ENCODE data around the gene INHA.

INHA gene

GRCh38 chr2:219571311-219572236 is 536 bp upstream of the INHA start, which contains the start of gene OBSL1:
Gene OBSL1, minus strand, starts transcription at chr2:219571539. Its CDS starts 307 bp downstream, at chr2:219571232.
- Histone ChIP-seq H3K9ac (ENCODE audit: low read depth, low read length) (peak within 1 kb of the TSS; percentile 91), H3K27me3 (ENCODE audit: control insufficient read depth, insufficient read depth, low read length) (peaks cover 20% of the 10 kb centered on the region), H3K4me3 (ENCODE audit: low read length) (peak within 1 kb of the TSS; percentile 91)

GRCh38 chr2:219573166-219573565 is 1.1 kb downstream of the INHA start:
- H3K4me2 ChIP-seq (ENCODE audit: low read length), result no peak overlapping the region
- no peak overlapping the region for H3K9ac ChIP-seq (ENCODE audit: low read depth, low read length)
- peaks cover 34% of the 10 kb centered on the region for H3K27me3 ChIP-seq (ENCODE audit: control insufficient read depth, insufficient read depth, low read length)

More at GRCh38 chr2:219571311-219572236, 536 bp upstream of the INHA start, which contains the start of gene OBSL1:
- Histone ChIP-seq H3K9me3 (replicated peaks; ENCODE audit: low read length) (no peaks in the 10 kb centered on the region), H3K36me3 (ENCODE audit: insufficient read depth, low read length) (peaks cover 20% of the 10 kb centered on the region), H3K4me2 (ENCODE audit: low read length) (peak within 1 kb of the TSS; percentile 95), H3K4me1 (ENCODE audit: control insufficient read depth, insufficient read depth, low read length) (peaks cover 15% of the 10 kb centered on the region)

GRCh38 chr2:219574484-219575311 is 2.6 kb downstream of the INHA start:
- no peaks in the 10 kb centered on the region for H3K9me3 ChIP-seq (replicated peaks; ENCODE audit: low read length)
- H3K36me3 ChIP-seq (ENCODE audit: insufficient read depth, low read length), result peaks cover 2% of the 10 kb centered on the region
- no peak overlapping the region for H3K9ac ChIP-seq (ENCODE audit: low read depth, low read length)
- H3K27me3 ChIP-seq (ENCODE audit: control insufficient read depth, insufficient read depth, low read length), result peaks cover 40% of the 10 kb centered on the region
- no peak overlapping the region for H3K4me2 ChIP-seq (ENCODE audit: low read length)
- peaks cover 18% of the 10 kb centered on the region for H3K4me1 ChIP-seq (ENCODE audit: control insufficient read depth, insufficient read depth, low read length)
- H3K4me3 ChIP-seq (ENCODE audit: low read length), result no peak overlapping the region

More at GRCh38 chr2:219573166-219573565, 1.1 kb downstream of the INHA start:
- Histone ChIP-seq H3K4me1 (ENCODE audit: control insufficient read depth, insufficient read depth, low read length) (peaks cover 15% of the 10 kb centered on the region), H3K9me3 (replicated peaks; ENCODE audit: low read length) (no peaks in the 10 kb centered on the region), H3K36me3 (ENCODE audit: insufficient read depth, low read length) (peaks cover 10% of the 10 kb centered on the region), H3K4me3 (ENCODE audit: low read length) (no peak overlapping the region)

DNA sequence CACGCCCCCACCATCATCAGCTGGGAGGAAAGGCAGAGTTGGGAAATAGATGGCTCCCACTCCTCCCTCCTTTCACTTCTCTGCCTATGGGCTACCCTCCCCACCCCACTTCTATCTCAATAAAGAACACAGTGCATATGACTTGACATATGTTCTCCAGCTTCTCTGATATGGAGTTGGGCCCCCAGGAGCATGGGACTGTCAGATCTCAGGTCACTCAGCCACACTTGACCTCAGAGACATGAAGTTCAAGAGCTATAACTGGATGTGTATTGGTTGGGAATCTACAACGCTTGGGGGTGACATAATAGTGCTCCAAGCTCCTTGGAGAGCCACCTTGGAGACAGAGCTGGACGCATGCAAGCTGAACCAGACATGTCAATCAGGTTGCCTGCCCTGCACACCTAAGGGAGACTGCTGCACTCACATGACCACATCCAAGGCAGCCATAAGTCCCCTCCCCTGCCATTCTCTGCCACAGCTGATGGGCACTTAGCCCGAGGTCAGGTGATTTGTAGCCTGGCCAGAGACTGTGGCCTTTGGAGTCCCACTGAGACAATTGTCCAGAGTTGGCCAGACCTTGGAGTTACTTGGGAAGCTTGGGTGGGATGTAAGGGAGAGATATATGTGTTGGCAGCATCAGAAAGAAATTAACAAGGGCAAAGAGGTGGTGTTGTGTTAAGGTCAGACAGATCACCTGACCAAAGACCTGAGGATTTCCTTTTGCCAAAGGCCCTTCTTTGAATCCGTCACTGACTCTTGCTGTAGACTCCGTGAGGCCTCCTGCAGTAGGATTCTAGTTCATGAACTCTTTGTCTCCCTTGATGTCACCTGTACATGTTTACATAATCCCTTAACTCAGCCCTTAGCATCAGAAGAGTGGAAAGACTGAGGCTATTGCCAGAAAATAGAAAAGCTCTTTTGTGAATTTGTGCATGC is 3.7 kb downstream of the INHA start:
- H3K9me3 ChIP-seq (replicated peaks; ENCODE audit: low read length), result no peaks in the 10 kb centered on the region
- no peak overlapping the region for H3K4me3 ChIP-seq (ENCODE audit: low read length)
- no peaks in the 10 kb centered on the region for H3K36me3 ChIP-seq (ENCODE audit: insufficient read depth, low read length)
- peaks cover 11% of the 10 kb centered on the region for H3K4me1 ChIP-seq (ENCODE audit: control insufficient read depth, insufficient read depth, low read length)
- no peak overlapping the region for H3K4me2 ChIP-seq (ENCODE audit: low read length)
- no peak overlapping the region for H3K9ac ChIP-seq (ENCODE audit: low read depth, low read length)
- H3K27me3 ChIP-seq (ENCODE audit: control insufficient read depth, insufficient read depth, low read length), result peaks cover 40% of the 10 kb centered on the region

DNA sequence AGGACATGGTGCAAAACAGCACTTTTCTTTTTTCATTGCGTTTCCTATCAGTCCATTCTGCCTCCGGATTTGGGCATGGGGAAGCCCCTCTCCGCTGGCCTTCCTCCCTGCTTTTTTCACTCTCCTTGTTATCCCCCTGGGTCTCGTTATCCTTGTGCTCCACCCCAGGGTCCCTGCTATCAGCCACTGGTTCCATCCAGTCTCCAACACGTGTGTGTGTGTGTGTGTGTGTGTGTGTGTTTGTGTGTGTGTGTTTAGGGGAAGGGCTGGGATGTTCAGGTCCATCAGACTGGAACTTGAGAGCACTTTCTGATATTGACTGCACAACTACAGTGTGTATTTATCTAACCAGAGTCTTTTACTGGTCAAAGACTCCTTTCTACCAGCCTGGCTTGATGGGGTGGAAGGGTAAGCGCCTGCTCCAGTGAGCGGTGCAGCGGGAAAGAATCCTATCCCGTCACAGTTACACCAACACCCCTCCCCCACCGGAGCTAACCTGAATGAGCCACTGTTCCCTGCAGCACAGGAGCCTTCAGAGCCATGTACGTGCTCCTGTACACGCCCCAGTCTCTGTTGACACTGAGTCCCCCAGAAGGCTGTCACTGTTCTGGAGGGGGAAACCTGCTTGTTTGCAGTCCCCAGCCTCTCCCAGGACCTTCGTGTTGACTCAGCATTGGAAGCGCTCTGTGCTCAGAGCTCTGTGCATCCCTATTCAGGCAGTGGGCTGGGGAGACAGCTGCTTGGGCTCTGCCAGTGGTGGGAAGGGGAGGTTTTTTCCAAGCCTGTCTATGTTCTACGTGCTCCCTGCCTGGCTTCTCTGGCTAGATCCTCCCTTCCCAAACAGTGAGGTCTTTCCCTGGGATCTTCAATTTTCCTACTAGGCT is 4.6 kb downstream of the INHA start:
- H3K27me3 ChIP-seq (ENCODE audit: control insufficient read depth, insufficient read depth, low read length), result peaks cover 40% of the 10 kb centered on the region
- no peak overlapping the region for H3K4me2 ChIP-seq (ENCODE audit: low read length)
- peaks cover 8% of the 10 kb centered on the region for H3K4me1 ChIP-seq (ENCODE audit: control insufficient read depth, insufficient read depth, low read length)
- H3K4me3 ChIP-seq (ENCODE audit: low read length), result no peak overlapping the region
- no peaks in the 10 kb centered on the region for H3K9me3 ChIP-seq (replicated peaks; ENCODE audit: low read length)
- H3K9ac ChIP-seq (ENCODE audit: low read depth, low read length), result no peak overlapping the region
- H3K36me3 ChIP-seq (ENCODE audit: insufficient read depth, low read length), result no peaks in the 10 kb centered on the region

GRCh38 chr2:219578811-219579613 is 6.9 kb downstream of the INHA start:
- Histone ChIP-seq H3K4me1 (ENCODE audit: control insufficient read depth, insufficient read depth, low read length) (peaks cover 6% of the 10 kb centered on the region), H3K9ac (ENCODE audit: low read depth, low read length) (no peak overlapping the region), H3K9me3 (replicated peaks; ENCODE audit: low read length) (no peaks in the 10 kb centered on the region), H3K27me3 (ENCODE audit: control insufficient read depth, insufficient read depth, low read length) (peaks cover 40% of the 10 kb centered on the region), H3K4me2 (ENCODE audit: low read length) (no peak overlapping the region), H3K36me3 (ENCODE audit: insufficient read depth, low read length) (no peaks in the 10 kb centered on the region), H3K4me3 (ENCODE audit: low read length) (no peak overlapping the region)

- Histone ChIP-seq H3K4me3 (ENCODE audit: low read length) (no peak overlapping the region), H3K9ac (ENCODE audit: low read depth, low read length) (no peak overlapping the region), H3K36me3 (ENCODE audit: insufficient read depth, low read length) (no peaks in the 10 kb centered on the region), H3K9me3 (replicated peaks; ENCODE audit: low read length) (no peaks in the 10 kb centered on the region), H3K27me3 (ENCODE audit: control insufficient read depth, insufficient read depth, low read length) (peaks cover 33% of the 10 kb centered on the region), H3K4me2 (ENCODE audit: low read length) (no peak overlapping the region), H3K4me1 (ENCODE audit: control insufficient read depth, insufficient read depth, low read length) (peaks cover 6% of the 10 kb centered on the region)
Measured at GRCh38 chr2:219581346-219581745, 9.2 kb downstream of the INHA start.

GRCh38 chr2:219591091-219591490 is 19.0 kb downstream of the INHA start:
- no peaks in the 10 kb centered on the region for H3K36me3 ChIP-seq (ENCODE audit: insufficient read depth, low read length)
- no peak overlapping the region for H3K9ac ChIP-seq (ENCODE audit: low read depth, low read length)
- no peak overlapping the region for H3K4me3 ChIP-seq (ENCODE audit: low read length)
- H3K4me1 ChIP-seq (ENCODE audit: control insufficient read depth, insufficient read depth, low read length), result peaks cover 2% of the 10 kb centered on the region
- no peaks in the 10 kb centered on the region for H3K9me3 ChIP-seq (replicated peaks; ENCODE audit: low read length)
- peaks cover 11% of the 10 kb centered on the region for H3K27me3 ChIP-seq (ENCODE audit: control insufficient read depth, insufficient read depth, low read length)
- H3K4me2 ChIP-seq (ENCODE audit: low read length), result no peak overlapping the region

GRCh38 chr2:219592736-219593135 is 20.6 kb downstream of the INHA start:
- Histone ChIP-seq H3K4me1 (ENCODE audit: control insufficient read depth, insufficient read depth, low read length) (peaks cover 11% of the 10 kb centered on the region), H3K27me3 (ENCODE audit: control insufficient read depth, insufficient read depth, low read length) (peaks cover 4% of the 10 kb centered on the region), H3K9me3 (replicated peaks; ENCODE audit: low read length) (no peaks in the 10 kb centered on the region), H3K4me3 (ENCODE audit: low read length) (no peak overlapping the region), H3K4me2 (ENCODE audit: low read length) (peak overlapping the region; percentile 27), H3K9ac (ENCODE audit: low read depth, low read length) (no peak overlapping the region), H3K36me3 (ENCODE audit: insufficient read depth, low read length) (no peaks in the 10 kb centered on the region)

Measured in skeletal muscle satellite cell (primary cell).